SK-MEL-5 (cell line): Measurements from ENCODE around the gene DUSP23. TPM values are rescaled to one million over a fixed set of nuclear protein-coding genes. Genes with fewer than 3 reads are reported as not detected.

ENCODE experiments used
- DNase-seq: peaks from one replicate; pipeline ENCODE4 v3.0.0-alpha.2; 2016; ENCODE audit warnings: low read depth, low spot score
- in situ Hi-C: cut with HindIII; loops from 2 replicates; pipeline ENCODE4 v1.10.0; 2016; ENCODE audit warnings: low sequenced_read_pairs, high pct_unique_total_duplicates, low pct_unique_long_range_greater_than_20kb
- total RNA-seq: library from RNA; depleted of rRNA; stranded (reverse); fragments of >200 nt; shearing (Covaris generic); gene quantifications from 2 replicates; pipeline ENCODE4 v1.2.3, GENCODE V29; 2014

The DUSP23 gene
- total RNA-seq, 1 experiment from 2014 or later: 59.0 TPM

- DNase-seq: no peak
- in situ Hi-C loops: loop anchor here (25.0 kb wide), 1 partner anchor 109 kb away; no protein-coding TSS in a partner anchor
Measured at GRCh38 chr1:159778266-159778665, 2.5 kb upstream of the DUSP23 start.

- no peak for DNase-seq
- in situ Hi-C loops: loop anchor here (25.0 kb wide), 1 partner anchor 108 kb away; no protein-coding TSS in a partner anchor
Measured at GRCh38 chr1:159779403-159779851, 1.3 kb upstream of the DUSP23 start.

- in situ Hi-C loops: loop anchor here (25.0 kb wide), 1 partner anchor 105 kb away; no protein-coding TSS in a partner anchor
- no peak for DNase-seq
Measured at GRCh38 chr1:159781992-159782391, 1.2 kb downstream of the DUSP23 start.

- in situ Hi-C loops: loop anchor here (25.0 kb wide), 1 partner anchor 104 kb away; no protein-coding TSS in a partner anchor
- DNase-seq: no peak
Measured at GRCh38 chr1:159783724-159784123, 3.0 kb downstream of the DUSP23 start.

GRCh38 chr1:159786465-159786864 is 5.7 kb downstream of the DUSP23 start:
- in situ Hi-C loops: loop anchor here (25.0 kb wide), 1 partner anchor 101 kb away; no protein-coding TSS in a partner anchor
- no peak for DNase-seq

GRCh38 chr1:159786966-159787365 is 6.2 kb downstream of the DUSP23 start:
- no peak for DNase-seq
- in situ Hi-C loops: loop anchor here (25.0 kb wide), 1 partner anchor 100 kb away; no protein-coding TSS in a partner anchor

GRCh38 chr1:159790237-159790917 is 9.6 kb downstream of the DUSP23 start:
- in situ Hi-C loops: loop anchor here (25.0 kb wide), 1 partner anchor 97 kb away; no protein-coding TSS in a partner anchor
- peak; percentile 63 for DNase-seq

GRCh38 chr1:159791031-159791430 is 10.3 kb downstream of the DUSP23 start:
- in situ Hi-C loops: loop anchor here (25.0 kb wide), 1 partner anchor 96 kb away; no protein-coding TSS in a partner anchor

GRCh38 chr1:159791461-159791860 is 10.7 kb downstream of the DUSP23 start:
- in situ Hi-C loops: loop anchor here (25.0 kb wide), 1 partner anchor 96 kb away; no protein-coding TSS in a partner anchor

More at GRCh38 chr1:159791031-159791430, 10.3 kb downstream of the DUSP23 start:
- DNase-seq: no peak

GRCh38 chr1:159795534-159795933 is 14.8 kb downstream of the DUSP23 start:
- in situ Hi-C loops: loop anchor here (25.0 kb wide), 1 partner anchor 92 kb away; no protein-coding TSS in a partner anchor
- DNase-seq: peak; percentile 70

More at GRCh38 chr1:159791461-159791860, 10.7 kb downstream of the DUSP23 start:
- no peak for DNase-seq

- in situ Hi-C loops: loop anchor here (25.0 kb wide), 1 partner anchor 88 kb away; no protein-coding TSS in a partner anchor
- peak; percentile 96 for DNase-seq
Measured at GRCh38 chr1:159798893-159799292, 18.1 kb downstream of the DUSP23 start.

GRCh38 chr1:159799446-159799985 is 18.8 kb downstream of the DUSP23 start:
- in situ Hi-C loops: loop anchor here (25.0 kb wide), 1 partner anchor 88 kb away; no protein-coding TSS in a partner anchor
- no peak for DNase-seq

- in situ Hi-C loops: no loop called here
- no peak for DNase-seq
Measured at GRCh38 chr1:159800177-159800930, 19.6 kb downstream of the DUSP23 start.

GRCh38 chr1:159802111-159802510 is 21.3 kb downstream of the DUSP23 start, which contains the start of gene FCRL6:
Gene FCRL6 (plus strand): TSS chr1:159802360. CDS start chr1:159802425, 65 bp downstream.
- in situ Hi-C loops: no loop called here
- no peak for DNase-seq

GRCh38 chr1:159803956-159804689 is 23.4 kb downstream of the DUSP23 start:
- DNase-seq: no peak
- in situ Hi-C loops: no loop called here

GRCh38 chr1:159804924-159805323 is 24.2 kb downstream of the DUSP23 start:
- DNase-seq: peak; percentile 86
- in situ Hi-C loops: no loop called here

GRCh38 chr1:159815926-159816325 is 35.2 kb downstream of the DUSP23 start:
- no peak for DNase-seq
- in situ Hi-C loops: no loop called here
